ENCODE data around the gene ARMH3. TPM values are rescaled to one million over a fixed set of nuclear protein-coding genes. Genes with fewer than 3 reads are reported as not detected.

The ARMH3 gene
- total RNA-seq, 1 donor from 2014 or later = 28.8 TPM

- no peak for TF ChIP-seq CTCF (IDR thresholded peaks at IDR 0.05)
- Mint-ChIP-seq H3K27me3 (ENCODE audit: unreplicated experiment) (no peaks in the 10 kb centered on the region), H3K36me3 (ENCODE audit: unreplicated experiment) (peaks cover 49% of the 10 kb centered on the region), H3K4me1 (ENCODE audit: unreplicated experiment) (no peaks in the 10 kb centered on the region), H3K27ac (ENCODE audit: unreplicated experiment) (no peak overlapping the region), H3K9me3 (ENCODE audit: unreplicated experiment) (peaks cover 23% of the 10 kb centered on the region), H3K4me3 (ENCODE audit: unreplicated experiment) (no peak overlapping the region)
- DNase-seq (ENCODE audit: extremely low spot score, unreplicated experiment) = no peak
Observed at GRCh38 chr10:101950213-101950612, 105.8 kb downstream of the ARMH3 start.

GRCh38 chr10:101941871-101942270 is 114.1 kb downstream of the ARMH3 start:
- Mint-ChIP-seq H3K27me3 (ENCODE audit: unreplicated experiment) (no peaks in the 10 kb centered on the region), H3K4me3 (ENCODE audit: unreplicated experiment) (no peak overlapping the region), H3K4me1 (ENCODE audit: unreplicated experiment) (peaks cover 39% of the 10 kb centered on the region), H3K36me3 (ENCODE audit: unreplicated experiment) (peaks cover 21% of the 10 kb centered on the region), H3K9me3 (ENCODE audit: unreplicated experiment) (no peaks in the 10 kb centered on the region), H3K27ac (ENCODE audit: unreplicated experiment) (no peak overlapping the region)
- no peak for TF ChIP-seq CTCF (IDR thresholded peaks at IDR 0.05)
- DNase-seq (ENCODE audit: extremely low spot score, unreplicated experiment) = no peak

DNA sequence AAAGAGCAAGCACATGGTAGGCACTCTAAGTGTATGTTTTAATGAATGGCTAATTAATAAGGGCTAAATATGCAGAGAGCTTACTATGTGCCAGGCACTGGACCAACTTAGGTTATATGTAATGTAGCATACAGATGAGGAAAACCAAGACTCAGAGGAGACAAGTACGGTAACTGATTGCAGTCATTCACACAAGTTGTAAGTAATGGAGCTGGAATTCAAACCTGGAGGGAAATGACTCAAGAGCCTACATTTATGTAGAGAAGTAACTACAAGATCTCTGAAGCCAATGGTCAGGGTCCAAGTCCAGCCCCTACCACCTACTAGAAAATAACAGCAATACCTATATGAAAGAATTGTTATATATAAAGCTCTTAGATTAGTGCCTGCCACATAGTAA is 115.1 kb downstream of the ARMH3 start:
- Mint-ChIP-seq H3K36me3 (ENCODE audit: unreplicated experiment) (peaks cover 16% of the 10 kb centered on the region), H3K27ac (ENCODE audit: unreplicated experiment) (peak overlapping the region; percentile 13), H3K4me3 (ENCODE audit: unreplicated experiment) (no peak overlapping the region), H3K9me3 (ENCODE audit: unreplicated experiment) (no peaks in the 10 kb centered on the region), H3K27me3 (ENCODE audit: unreplicated experiment) (no peaks in the 10 kb centered on the region), H3K4me1 (ENCODE audit: unreplicated experiment) (peaks cover 39% of the 10 kb centered on the region)
- DNase-seq (ENCODE audit: extremely low spot score, unreplicated experiment) = no peak
- no peak for TF ChIP-seq CTCF (IDR thresholded peaks at IDR 0.05)

- Mint-ChIP-seq H3K36me3 (ENCODE audit: unreplicated experiment) (peaks cover 16% of the 10 kb centered on the region), H3K27me3 (ENCODE audit: unreplicated experiment) (no peaks in the 10 kb centered on the region), H3K27ac (ENCODE audit: unreplicated experiment) (peak overlapping the region; percentile 70), H3K4me3 (ENCODE audit: unreplicated experiment) (no peak overlapping the region), H3K9me3 (ENCODE audit: unreplicated experiment) (no peaks in the 10 kb centered on the region), H3K4me1 (ENCODE audit: unreplicated experiment) (peaks cover 41% of the 10 kb centered on the region)
- TF ChIP-seq CTCF (IDR thresholded peaks at IDR 0.05) = no peak
- no peak for DNase-seq (ENCODE audit: extremely low spot score, unreplicated experiment)
Observed at GRCh38 chr10:101939729-101940128, 116.2 kb downstream of the ARMH3 start.

DNA sequence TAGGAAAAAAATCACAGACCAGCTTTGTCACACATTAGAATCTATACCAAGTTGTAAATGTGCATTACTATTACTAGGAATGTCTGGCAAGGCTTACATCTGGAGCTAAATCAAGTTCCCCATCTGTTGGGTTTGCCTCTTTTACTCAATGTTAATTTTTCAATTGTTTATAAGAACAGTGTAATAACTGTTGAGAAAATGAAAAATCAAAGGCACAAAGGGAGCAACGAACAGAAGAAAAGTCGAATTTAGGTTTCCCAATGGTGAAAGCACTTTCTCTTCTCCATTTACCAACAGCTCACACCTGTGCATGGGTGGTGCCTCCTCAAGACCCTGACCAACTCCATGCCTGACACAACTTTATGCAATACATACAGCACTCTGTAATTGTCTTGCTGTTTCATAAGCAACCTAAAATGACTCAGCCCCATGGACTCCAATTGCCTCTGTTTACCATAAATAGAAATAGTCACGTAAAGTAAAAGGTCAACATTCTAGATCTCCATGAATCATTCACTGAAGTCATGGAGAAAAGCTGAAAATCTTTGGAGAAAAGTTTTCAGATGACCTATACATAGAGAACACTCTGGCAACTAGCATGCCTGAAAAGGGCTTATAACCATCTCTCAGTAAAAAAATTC is 116.8 kb downstream of the ARMH3 start:
- Mint-ChIP-seq H3K27me3 (ENCODE audit: unreplicated experiment) (no peaks in the 10 kb centered on the region), H3K27ac (ENCODE audit: unreplicated experiment) (peak overlapping the region; percentile 70), H3K4me1 (ENCODE audit: unreplicated experiment) (peaks cover 46% of the 10 kb centered on the region), H3K4me3 (ENCODE audit: unreplicated experiment) (no peak overlapping the region), H3K36me3 (ENCODE audit: unreplicated experiment) (peaks cover 16% of the 10 kb centered on the region), H3K9me3 (ENCODE audit: unreplicated experiment) (no peaks in the 10 kb centered on the region)
- DNase-seq (ENCODE audit: extremely low spot score, unreplicated experiment) = no peak
- TF ChIP-seq CTCF (IDR thresholded peaks at IDR 0.05) = no peak
